Nephron (organoid): ENCODE data around the gene KRTAP19-5.

Experiments used
- H3K27ac Mint-ChIP-seq, 3 experiments: 2 replicates each; pipeline ENCODE4 v1.8.0; 2020; ENCODE audit warnings: mixed read lengths in 3 of 3, mild to moderate bottlenecking in 2 of 3, moderate library complexity in 1 of 3
- H3K27me3 Mint-ChIP-seq: 2 replicates; pipeline ENCODE4 v1.8.0; 2021; ENCODE audit warnings: low read depth, mild to moderate bottlenecking, moderate library complexity, mixed read lengths
- H3K36me3 Mint-ChIP-seq: 2 replicates; pipeline ENCODE4 v1.8.0; 2020; ENCODE audit warnings: low read depth, mixed read lengths
- H3K4me1 Mint-ChIP-seq: 2 replicates; pipeline ENCODE4 v1.8.0; 2020; ENCODE audit warnings: mixed read lengths
- H3K4me3 Mint-ChIP-seq, 3 experiments: 2 replicates each; pipeline ENCODE4 v1.8.0; 2020; ENCODE audit warnings: mild to moderate bottlenecking in 3 of 3, mixed read lengths in 3 of 3, moderate library complexity in 2 of 3
- H3K9me3 Mint-ChIP-seq: 2 replicates; pipeline ENCODE4 v1.8.0; 2020; ENCODE audit warnings: mixed read lengths
- CTCF ChIP-seq, 3 experiments: fragments of 200-600 bp; sonication (generic); IDR thresholded peaks; one replicate each; pipeline ENCODE4 v1.5.0; 2021; ENCODE audit warnings: antibody characterized with exemption in 3 of 3; ENCODE audit not compliant: unreplicated experiment in 3 of 3

The KRTAP19-5 gene

GRCh38 chr21:30491963-30492428, 9.9 kb downstream of the KRTAP19-5 start, which contains the start of gene KRTAP19-3:
Gene KRTAP19-3, minus strand, starts transcription at chr21:30492013. Its CDS starts 56 bp downstream, at chr21:30491957.
- H3K9me3 Mint-ChIP-seq = peaks cover 6% of the 10 kb centered on the region
- no peaks in the 10 kb centered on the region for H3K27me3 Mint-ChIP-seq
- no peaks in the 10 kb centered on the region for H3K4me1 Mint-ChIP-seq
- H3K36me3 Mint-ChIP-seq = no peaks in the 10 kb centered on the region
- H3K4me3 Mint-ChIP-seq = no peak within 1 kb of the TSS
- H3K27ac Mint-ChIP-seq = no peak within 1 kb of the TSS
- TF ChIP-seq CTCF (IDR thresholded peaks at IDR 0.05; ENCODE audit: unreplicated experiment in 3 of 3) = no peak

GRCh38 chr21:30487336-30487735, 14.6 kb downstream of the KRTAP19-5 start, which contains the start of gene KRTAP19-2:
Gene KRTAP19-2, minus strand, starts transcription at chr21:30487436. Its CDS starts 88 bp downstream, at chr21:30487348.
- Mint-ChIP-seq H3K36me3 (peaks cover 5% of the 10 kb centered on the region), H3K27me3 (no peaks in the 10 kb centered on the region), H3K4me1 (no peaks in the 10 kb centered on the region), H3K27ac (no peak within 1 kb of the TSS), H3K9me3 (peaks cover 18% of the 10 kb centered on the region), H3K4me3 (no peak within 1 kb of the TSS)
- no peak for TF ChIP-seq CTCF (IDR thresholded peaks at IDR 0.05; ENCODE audit: unreplicated experiment in 3 of 3)

GRCh38 chr21:30486180-30486579, 15.8 kb downstream of the KRTAP19-5 start:
- no peaks in the 10 kb centered on the region for H3K27me3 Mint-ChIP-seq
- TF ChIP-seq CTCF (IDR thresholded peaks at IDR 0.05; ENCODE audit: unreplicated experiment in 3 of 3) = no peak
- H3K9me3 Mint-ChIP-seq = peaks cover 18% of the 10 kb centered on the region
- H3K4me1 Mint-ChIP-seq = no peaks in the 10 kb centered on the region
- H3K36me3 Mint-ChIP-seq = peaks cover 5% of the 10 kb centered on the region
- no peak overlapping the region for H3K4me3 Mint-ChIP-seq
- H3K27ac Mint-ChIP-seq = no peak overlapping the region

- Mint-ChIP-seq H3K27ac (no peak overlapping the region), H3K27me3 (no peaks in the 10 kb centered on the region), H3K9me3 (peaks cover 14% of the 10 kb centered on the region), H3K4me3 (no peak overlapping the region), H3K4me1 (peaks cover 5% of the 10 kb centered on the region), H3K36me3 (peaks cover 5% of the 10 kb centered on the region)
- TF ChIP-seq CTCF (IDR thresholded peaks at IDR 0.05; ENCODE audit: unreplicated experiment in 3 of 3) = no peak
These were observed 19.8 kb downstream of the KRTAP19-5 start for GRCh38 chr21:30482130-30482529.

- Mint-ChIP-seq H3K4me1 (peaks cover 5% of the 10 kb centered on the region), H3K36me3 (no peaks in the 10 kb centered on the region), H3K9me3 (peaks cover 3% of the 10 kb centered on the region), H3K4me3 (no peak within 1 kb of the TSS), H3K27ac (no peak within 1 kb of the TSS), H3K27me3 (no peaks in the 10 kb centered on the region)
- no peak for TF ChIP-seq CTCF (IDR thresholded peaks at IDR 0.05; ENCODE audit: unreplicated experiment in 3 of 3)
These were observed 21.8 kb downstream of the KRTAP19-5 start, which contains the start of gene KRTAP19-1 for GRCh38 chr21:30480145-30480544. Gene KRTAP19-1, minus strand, starts transcription at chr21:30480367. Its CDS starts 50 bp downstream, at chr21:30480317.

GRCh38 chr21:30479259-30479658, 22.7 kb downstream of the KRTAP19-5 start:
- H3K36me3 Mint-ChIP-seq = no peaks in the 10 kb centered on the region
- no peak for TF ChIP-seq CTCF (IDR thresholded peaks at IDR 0.05; ENCODE audit: unreplicated experiment in 3 of 3)
- H3K9me3 Mint-ChIP-seq = no peaks in the 10 kb centered on the region
- H3K27me3 Mint-ChIP-seq = no peaks in the 10 kb centered on the region
- H3K27ac Mint-ChIP-seq = no peak overlapping the region
- H3K4me3 Mint-ChIP-seq = no peak overlapping the region
- H3K4me1 Mint-ChIP-seq = peaks cover 5% of the 10 kb centered on the region
